Measurements from ENCODE around the gene GALNT2.

- TF ChIP-seq POLR2AphosphoS5 (IDR thresholded peaks at IDR 0.05; ENCODE audit: borderline replicate concordance, low read depth, low read length) (no peak), EZH2 (IDR thresholded peaks at IDR 0.05) (no peak), FOXP2 (optimal IDR thresholded peaks at IDR 0.05; ENCODE audit: control extremely low read depth, extremely low read length, insufficient read depth) (no peak)
These were observed 187.2 kb downstream of the GALNT2 start for GRCh38 chr1:230254265-230254664.
